ENCODE data around the gene LDHAL6A. TPM values are rescaled to one million over a fixed set of nuclear protein-coding genes. Genes with fewer than 3 reads are reported as not detected.
"Not testable (repeated sequence)": the region's sequence is repeated elsewhere in the genome, so short reads cannot be mapped to it uniquely, and the experiment has no call there.

Gene LDHAL6A
- not detected for total RNA-seq

DNA sequence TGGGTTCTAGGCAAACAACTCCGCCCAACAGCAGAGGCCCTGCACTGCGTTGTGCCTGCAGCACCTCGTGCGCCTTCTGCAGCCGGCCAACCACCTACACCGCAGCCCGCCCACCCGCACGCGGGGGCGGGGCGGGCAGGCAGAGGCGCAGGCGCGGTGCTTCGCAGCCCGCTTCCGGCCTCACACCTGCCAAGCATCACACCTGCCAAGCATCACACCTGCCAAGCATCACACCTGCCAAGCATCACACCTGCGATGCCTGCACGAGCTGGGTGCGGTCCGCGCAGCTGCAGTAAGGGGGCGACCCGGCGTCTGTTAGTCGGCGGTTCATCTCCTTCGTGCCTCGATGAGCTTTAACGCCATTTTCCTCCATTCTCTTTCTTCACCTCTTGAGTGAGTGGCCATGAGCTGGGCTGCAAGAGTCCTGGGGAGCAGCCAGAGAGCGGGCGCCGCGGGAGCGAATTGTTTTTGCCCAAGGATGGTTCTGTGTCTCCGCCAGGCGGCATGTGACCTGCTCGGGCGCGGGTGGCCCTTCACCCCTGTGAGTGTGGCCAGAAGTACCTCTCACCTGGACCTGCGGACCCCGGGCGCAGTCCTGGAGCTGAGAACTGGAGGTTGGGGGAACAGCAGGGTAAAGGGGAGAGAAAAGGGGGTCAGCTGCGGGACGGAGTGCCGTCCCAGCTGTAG is at the start of gene LDHAL6A:
Gene LDHAL6A, plus strand, starts transcription at position 171 of the 687 bp plus-strand sequence. CDS start 825 bp downstream, outside the sequence.
- H3K27ac Mint-ChIP-seq = no peak within 1 kb of the TSS
- ATAC-seq = peak; percentile 53 to 61
- no peak for DNase-seq (ENCODE audit: low spot score)
- peaks cover 0 to 2% of the 10 kb centered on the region in 2 donors for H3K4me1 Mint-ChIP-seq (ENCODE audit: low read depth in 2 of 2)
- peak within 1 kb of the TSS; percentile 38 for H3K4me3 Mint-ChIP-seq
- H3K36me3 Mint-ChIP-seq = no peaks in the 10 kb centered on the region
- no peaks in the 10 kb centered on the region for H3K9me3 Mint-ChIP-seq
- H3K27me3 Mint-ChIP-seq = no peaks in the 10 kb centered on the region

DNA sequence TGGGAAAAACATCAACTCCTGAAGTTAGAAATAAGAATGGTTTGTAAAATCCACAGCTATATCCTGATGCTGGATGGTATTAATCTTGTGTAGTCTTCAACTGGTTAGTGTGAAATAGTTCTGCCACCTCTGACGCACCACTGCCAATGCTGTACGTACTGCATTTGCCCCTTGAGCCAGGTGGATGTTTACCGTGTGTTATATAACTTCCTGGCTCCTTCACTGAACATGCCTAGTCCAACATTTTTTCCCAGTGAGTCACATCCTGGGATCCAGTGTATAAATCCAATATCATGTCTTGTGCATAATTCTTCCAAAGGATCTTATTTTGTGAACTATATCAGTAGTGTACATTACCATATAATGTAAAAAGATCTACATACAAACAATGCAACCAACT is 48.3 kb upstream of the LDHAL6A start:
- not testable (repeated sequence) for H3K4me3 Mint-ChIP-seq; ATAC-seq; H3K27me3 Mint-ChIP-seq; DNase-seq (ENCODE audit: low spot score); H3K27ac Mint-ChIP-seq; H3K9me3 Mint-ChIP-seq; H3K4me1 Mint-ChIP-seq (ENCODE audit: low read depth in 2 of 2)
- H3K36me3 Mint-ChIP-seq = peaks cover 25% of the 10 kb centered on the region

DNA sequence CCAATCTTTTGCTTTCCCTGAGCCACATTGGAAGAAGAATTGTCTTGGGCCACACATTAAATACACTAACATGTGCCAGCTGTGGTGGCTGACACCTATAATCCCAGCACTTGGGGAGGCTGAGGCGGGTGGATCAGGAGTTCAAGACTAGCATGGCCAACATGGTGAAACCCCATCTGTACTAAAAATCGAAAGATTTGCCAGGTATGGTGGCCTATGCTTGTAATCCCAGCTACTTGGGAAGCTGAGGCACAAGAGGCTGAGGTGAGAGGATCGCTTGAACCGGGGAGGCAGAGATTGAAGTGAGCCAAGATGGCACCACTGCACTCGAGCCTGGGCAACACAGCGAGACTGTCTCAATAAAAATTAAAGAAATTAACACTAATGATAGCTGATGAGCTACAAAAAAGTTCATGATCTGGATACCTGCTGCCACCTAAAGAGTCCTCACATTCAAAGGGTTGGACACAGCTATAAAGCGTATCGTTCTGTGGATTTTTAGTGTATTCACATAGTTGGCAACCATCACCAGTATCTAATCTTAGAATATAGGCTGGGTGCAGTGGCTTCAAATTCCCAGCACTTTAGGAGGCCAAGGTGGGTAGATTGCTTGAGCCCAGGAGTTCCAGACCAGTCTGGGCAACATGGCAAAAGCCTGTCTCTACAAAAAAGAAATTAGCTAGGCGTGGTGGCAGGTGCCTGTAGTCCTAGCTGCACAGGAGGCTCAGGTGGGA is 46.9 kb upstream of the LDHAL6A start:
- no peak for DNase-seq (ENCODE audit: low spot score)
- no peaks in the 10 kb centered on the region for H3K9me3 Mint-ChIP-seq
- H3K27me3 Mint-ChIP-seq = no peaks in the 10 kb centered on the region
- H3K4me3 Mint-ChIP-seq = no peak overlapping the region
- ATAC-seq = no peak
- H3K36me3 Mint-ChIP-seq = peaks cover 14% of the 10 kb centered on the region
- no peak overlapping the region for H3K27ac Mint-ChIP-seq
- peaks cover 6 to 10% of the 10 kb centered on the region in 2 donors for H3K4me1 Mint-ChIP-seq (ENCODE audit: low read depth in 2 of 2)

GRCh38 chr11:18416459-18416858 is 39.2 kb upstream of the LDHAL6A start:
- H3K4me1 Mint-ChIP-seq (ENCODE audit: low read depth in 2 of 2) = peaks cover 0 to 4% of the 10 kb centered on the region in 2 donors
- H3K27ac Mint-ChIP-seq = peak overlapping the region in 1 of 2 donors; percentile 59
- ATAC-seq (no peak), DNase-seq (ENCODE audit: low spot score) (no peak)
- H3K9me3 Mint-ChIP-seq = no peaks in the 10 kb centered on the region
- no peak overlapping the region for H3K4me3 Mint-ChIP-seq
- no peaks in the 10 kb centered on the region for H3K27me3 Mint-ChIP-seq
- no peaks in the 10 kb centered on the region for H3K36me3 Mint-ChIP-seq

DNA sequence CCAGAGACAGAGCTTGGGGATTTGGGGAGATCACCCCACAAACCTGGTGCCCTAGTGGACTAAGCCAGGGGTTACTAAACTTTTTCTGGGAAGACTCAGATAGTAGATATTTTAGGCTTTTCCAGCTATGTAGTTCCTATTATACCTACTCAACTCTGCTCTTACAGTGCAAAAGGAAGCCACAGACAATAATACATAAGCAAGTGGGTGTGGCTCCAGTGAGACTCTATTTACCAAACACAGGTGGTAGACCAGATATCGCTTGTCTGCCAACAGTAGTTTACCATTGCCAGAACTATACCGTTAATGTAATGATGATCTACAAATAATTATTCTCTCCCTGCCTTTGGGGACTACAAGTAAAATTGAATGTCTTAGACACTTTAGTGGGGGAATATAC is 36.6 kb upstream of the LDHAL6A start:
- Mint-ChIP-seq H3K4me3 (no peak overlapping the region), H3K4me1 (ENCODE audit: low read depth in 2 of 2) (no peaks in the 10 kb centered on the region), H3K27ac (no peak overlapping the region), H3K9me3 (no peaks in the 10 kb centered on the region), H3K27me3 (no peaks in the 10 kb centered on the region), H3K36me3 (no peaks in the 10 kb centered on the region)
- no peak for ATAC-seq
- DNase-seq (ENCODE audit: low spot score) = no peak

- Mint-ChIP-seq H3K4me1 (ENCODE audit: low read depth in 2 of 2) (no peaks in the 10 kb centered on the region), H3K4me3 (no peak overlapping the region), H3K36me3 (no peaks in the 10 kb centered on the region), H3K27ac (no peak overlapping the region), H3K27me3 (no peaks in the 10 kb centered on the region), H3K9me3 (no peaks in the 10 kb centered on the region)
- no peak for DNase-seq (ENCODE audit: low spot score)
- no peak for ATAC-seq
Observed at GRCh38 chr11:18420067-18420466, 35.6 kb upstream of the LDHAL6A start.

- H3K9me3 Mint-ChIP-seq = no peaks in the 10 kb centered on the region
- H3K27ac Mint-ChIP-seq = no peak overlapping the region
- H3K4me3 Mint-ChIP-seq = no peak overlapping the region
Observed at GRCh38 chr11:18427240-18427639, 28.4 kb upstream of the LDHAL6A start.

DNA sequence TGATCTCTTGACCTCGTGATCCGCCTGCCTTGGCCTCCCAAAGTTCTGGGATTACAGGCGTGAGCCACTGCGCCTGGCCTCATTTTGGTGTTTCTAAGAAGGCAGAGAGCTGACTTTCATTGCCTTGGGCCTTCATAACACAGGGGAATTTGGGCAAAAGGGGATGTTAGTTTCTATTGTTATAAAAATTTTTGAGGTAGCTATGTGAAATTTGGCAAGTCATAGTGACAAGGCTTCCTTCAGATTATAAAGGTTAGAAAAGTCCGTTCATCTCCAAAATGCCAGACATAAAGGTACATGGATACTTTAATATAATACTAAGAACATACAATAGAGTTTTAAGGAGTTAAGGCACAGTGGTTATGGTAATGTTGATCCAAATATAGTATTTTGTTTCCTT is 26.3 kb upstream of the LDHAL6A start:
- ATAC-seq (no peak), DNase-seq (ENCODE audit: low spot score) (no peak)
- Mint-ChIP-seq H3K36me3 (no peaks in the 10 kb centered on the region), H3K4me3 (no peak overlapping the region), H3K27me3 (no peaks in the 10 kb centered on the region), H3K27ac (no peak overlapping the region), H3K9me3 (no peaks in the 10 kb centered on the region), H3K4me1 (ENCODE audit: low read depth in 2 of 2) (peaks cover 0 to 5% of the 10 kb centered on the region in 2 donors)

More at GRCh38 chr11:18427240-18427639, 28.4 kb upstream of the LDHAL6A start:
- Mint-ChIP-seq H3K4me1 (ENCODE audit: low read depth in 2 of 2) (peaks cover 0 to 5% of the 10 kb centered on the region in 2 donors), H3K36me3 (no peaks in the 10 kb centered on the region), H3K27me3 (no peaks in the 10 kb centered on the region)
- DNase-seq (ENCODE audit: low spot score) (no peak), ATAC-seq (no peak)

DNA sequence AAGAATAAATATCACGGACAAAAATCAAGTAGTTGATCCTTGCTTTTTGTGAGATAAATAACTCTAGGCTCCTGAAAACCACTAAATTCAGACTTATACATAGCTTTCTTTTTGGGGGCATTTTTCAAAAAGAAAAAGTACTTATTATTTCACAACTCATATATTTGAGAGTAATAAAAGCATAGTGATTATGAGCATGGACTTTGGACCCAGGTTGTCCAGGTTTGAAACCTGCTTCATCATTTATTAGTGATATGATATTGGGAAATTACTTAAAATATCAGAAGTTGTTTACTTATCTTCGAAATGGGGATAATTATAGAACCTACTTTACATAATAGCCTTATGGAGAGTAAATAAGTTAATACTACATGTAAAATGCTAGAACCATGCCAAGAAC is 17.0 kb upstream of the LDHAL6A start:
- Mint-ChIP-seq H3K27me3 (peaks cover 0 to 6% of the 10 kb centered on the region in 2 donors), H3K36me3 (peaks cover 4% of the 10 kb centered on the region), H3K9me3 (no peaks in the 10 kb centered on the region), H3K4me1 (ENCODE audit: low read depth in 2 of 2) (no peaks in the 10 kb centered on the region), H3K27ac (no peak overlapping the region), H3K4me3 (no peak overlapping the region)
- ATAC-seq (no peak), DNase-seq (ENCODE audit: low spot score) (no peak)

DNA sequence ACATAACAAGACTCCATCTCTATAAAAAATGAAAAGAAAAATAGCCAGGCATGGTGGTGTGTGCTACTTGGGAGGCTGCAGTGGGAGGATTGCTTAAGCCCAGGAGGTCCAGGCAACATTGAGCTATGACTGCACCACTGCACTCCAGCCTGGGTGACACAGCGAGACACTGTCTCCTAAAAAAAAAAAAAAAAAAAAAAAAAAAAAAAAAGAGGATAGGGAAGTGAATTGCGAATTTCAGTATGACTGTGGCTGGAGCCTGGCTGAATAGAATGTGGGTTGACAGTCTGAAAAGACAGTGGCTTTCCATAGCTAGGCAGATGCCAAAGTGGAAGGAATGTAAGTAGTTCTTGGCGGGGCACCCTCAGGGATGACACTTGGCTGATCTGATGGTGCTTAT is 6.4 kb upstream of the LDHAL6A start:
- Mint-ChIP-seq H3K9me3 (no peaks in the 10 kb centered on the region), H3K36me3 (no peaks in the 10 kb centered on the region), H3K4me1 (ENCODE audit: low read depth in 2 of 2) (no peaks in the 10 kb centered on the region), H3K27ac (peak overlapping the region in 1 of 2 donors; percentile 56), H3K4me3 (no peak overlapping the region), H3K27me3 (peaks cover 12 to 14% of the 10 kb centered on the region in 2 donors)
- DNase-seq (ENCODE audit: low spot score) (no peak), ATAC-seq (peak in 1 of 2 donors; percentile 20)

GRCh38 chr11:18452927-18453326 is 2.7 kb upstream of the LDHAL6A start:
- DNase-seq (ENCODE audit: low spot score) (no peak), ATAC-seq (no peak)
- Mint-ChIP-seq H3K36me3 (no peaks in the 10 kb centered on the region), H3K4me1 (ENCODE audit: low read depth in 2 of 2) (peaks cover 0 to 2% of the 10 kb centered on the region in 2 donors), H3K27me3 (peaks cover 0 to 5% of the 10 kb centered on the region in 2 donors), H3K4me3 (no peak overlapping the region), H3K27ac (no peak overlapping the region), H3K9me3 (no peaks in the 10 kb centered on the region)

DNA sequence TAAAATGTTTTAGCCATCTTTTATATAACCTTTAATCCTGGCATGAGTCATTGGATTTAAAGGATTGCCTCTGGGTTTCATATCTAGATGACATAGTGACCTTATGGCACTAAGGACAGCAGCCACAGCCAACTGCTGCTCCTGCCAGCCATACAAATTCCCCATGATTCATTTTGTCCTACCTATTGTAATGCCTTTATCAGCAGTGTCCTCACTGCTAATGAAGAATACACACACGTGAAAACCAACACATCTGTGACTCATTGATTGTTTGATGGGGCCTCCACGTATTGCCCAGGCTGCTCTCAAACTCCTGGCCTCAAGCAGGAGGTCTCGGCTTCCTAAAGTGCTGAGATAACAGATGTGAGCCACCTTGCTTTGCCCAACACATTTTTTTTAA is 1.8 kb downstream of the LDHAL6A start:
- Mint-ChIP-seq H3K27ac (no peak overlapping the region), H3K9me3 (no peaks in the 10 kb centered on the region), H3K36me3 (no peaks in the 10 kb centered on the region), H3K27me3 (no peaks in the 10 kb centered on the region), H3K4me3 (no peak overlapping the region), H3K4me1 (ENCODE audit: low read depth in 2 of 2) (peaks cover 0 to 2% of the 10 kb centered on the region in 2 donors)
- no peak for ATAC-seq
- DNase-seq (ENCODE audit: low spot score) = no peak

DNA sequence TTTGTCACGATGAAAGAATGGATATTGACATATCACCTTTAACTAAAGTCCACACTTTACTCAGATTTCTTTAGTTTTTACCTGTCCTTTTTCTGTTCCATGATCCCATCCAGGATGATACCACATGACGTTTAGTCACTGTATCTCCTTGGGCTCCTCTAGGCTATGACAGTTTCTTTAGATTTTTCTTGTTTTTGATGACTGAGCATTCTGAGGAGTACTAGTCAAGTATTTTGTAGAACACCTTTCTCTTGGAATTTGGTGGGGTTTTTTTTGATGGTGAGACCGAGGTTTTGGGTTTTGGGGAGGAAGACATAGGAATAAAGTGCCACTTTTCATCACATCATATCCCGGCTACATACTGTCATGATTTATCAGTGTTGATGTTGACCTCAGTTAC is 4.0 kb downstream of the LDHAL6A start:
- H3K4me3 Mint-ChIP-seq = no peak overlapping the region
- H3K9me3 Mint-ChIP-seq = no peaks in the 10 kb centered on the region
- H3K27ac Mint-ChIP-seq = no peak overlapping the region
- H3K4me1 Mint-ChIP-seq (ENCODE audit: low read depth in 2 of 2) = peaks cover 0 to 2% of the 10 kb centered on the region in 2 donors
- DNase-seq (ENCODE audit: low spot score) (no peak), ATAC-seq (no peak)
- H3K27me3 Mint-ChIP-seq = no peaks in the 10 kb centered on the region
- H3K36me3 Mint-ChIP-seq = no peaks in the 10 kb centered on the region

- Mint-ChIP-seq H3K27ac (no peak overlapping the region), H3K4me1 (ENCODE audit: low read depth in 2 of 2) (no peaks in the 10 kb centered on the region), H3K4me3 (no peak overlapping the region), H3K36me3 (no peaks in the 10 kb centered on the region), H3K9me3 (no peaks in the 10 kb centered on the region), H3K27me3 (no peaks in the 10 kb centered on the region)
- ATAC-seq = no peak
- no peak for DNase-seq (ENCODE audit: low spot score)
Observed at GRCh38 chr11:18461909-18462308, 6.3 kb downstream of the LDHAL6A start.

Data from natural killer cell treated with Interleukin-12 subunit alpha and Interleukin-12 subunit beta and Interleukin-15 and Interleukin-18, amount 100 ng/mL, for 72 hours (primary cell).